Fibroblast of pulmonary artery (primary cell): ENCODE data around the gene ARHGAP32.
"Not testable (repeated sequence)": the region's sequence is repeated elsewhere in the genome, so short reads cannot be mapped to it uniquely, and the experiment has no call there.

Experiments used
- DNase-seq: peaks from one replicate; pipeline ENCODE4 v3.0.0-alpha.2; 2010; ENCODE audit warnings: low read depth
- H3K4me3 ChIP-seq: replicated peaks from 2 replicates; pipeline ENCODE4 v1.5.1; 2011; ENCODE audit warnings: low read depth, mild to moderate bottlenecking, control low read depth, low read length, moderate library complexity
- TF ChIP-seq, protein P1 (sequence below): IDR thresholded peaks from 2 replicates; pipeline ENCODE4 v1.5.1; 2011; ENCODE audit warnings: mild to moderate bottlenecking, control low read depth, low read length, inconsistent platforms; ENCODE audit errors: missing control alignments

The ARHGAP32 gene

DNA sequence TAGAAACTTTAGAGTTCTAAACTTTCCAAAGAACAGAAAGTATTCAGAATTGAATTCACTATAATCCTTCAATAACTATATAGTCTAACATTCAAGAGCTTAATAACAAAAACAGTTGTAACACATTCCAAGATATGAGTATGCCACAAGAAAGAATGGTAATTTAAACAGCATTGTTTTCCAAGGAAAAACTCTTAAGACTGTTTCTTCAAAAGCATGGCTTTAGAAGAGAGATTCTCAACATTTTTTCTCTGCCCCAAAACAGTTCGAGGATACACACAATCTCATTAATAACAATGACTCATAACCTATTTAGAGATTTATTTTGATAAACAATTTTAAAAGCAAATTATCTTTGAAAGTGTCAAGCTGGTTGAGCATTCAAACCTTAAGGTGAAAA lies 16.7 kb upstream of the ARHGAP32 start:
- peak; percentile 29 for DNase-seq
- H3K4me3 ChIP-seq, result no peak overlapping the region
- TF ChIP-seq, protein P1, sequence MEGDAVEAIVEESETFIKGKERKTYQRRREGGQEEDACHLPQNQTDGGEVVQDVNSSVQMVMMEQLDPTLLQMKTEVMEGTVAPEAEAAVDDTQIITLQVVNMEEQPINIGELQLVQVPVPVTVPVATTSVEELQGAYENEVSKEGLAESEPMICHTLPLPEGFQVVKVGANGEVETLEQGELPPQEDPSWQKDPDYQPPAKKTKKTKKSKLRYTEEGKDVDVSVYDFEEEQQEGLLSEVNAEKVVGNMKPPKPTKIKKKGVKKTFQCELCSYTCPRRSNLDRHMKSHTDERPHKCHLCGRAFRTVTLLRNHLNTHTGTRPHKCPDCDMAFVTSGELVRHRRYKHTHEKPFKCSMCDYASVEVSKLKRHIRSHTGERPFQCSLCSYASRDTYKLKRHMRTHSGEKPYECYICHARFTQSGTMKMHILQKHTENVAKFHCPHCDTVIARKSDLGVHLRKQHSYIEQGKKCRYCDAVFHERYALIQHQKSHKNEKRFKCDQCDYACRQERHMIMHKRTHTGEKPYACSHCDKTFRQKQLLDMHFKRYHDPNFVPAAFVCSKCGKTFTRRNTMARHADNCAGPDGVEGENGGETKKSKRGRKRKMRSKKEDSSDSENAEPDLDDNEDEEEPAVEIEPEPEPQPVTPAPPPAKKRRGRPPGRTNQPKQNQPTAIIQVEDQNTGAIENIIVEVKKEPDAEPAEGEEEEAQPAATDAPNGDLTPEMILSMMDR, result no peak

DNA sequence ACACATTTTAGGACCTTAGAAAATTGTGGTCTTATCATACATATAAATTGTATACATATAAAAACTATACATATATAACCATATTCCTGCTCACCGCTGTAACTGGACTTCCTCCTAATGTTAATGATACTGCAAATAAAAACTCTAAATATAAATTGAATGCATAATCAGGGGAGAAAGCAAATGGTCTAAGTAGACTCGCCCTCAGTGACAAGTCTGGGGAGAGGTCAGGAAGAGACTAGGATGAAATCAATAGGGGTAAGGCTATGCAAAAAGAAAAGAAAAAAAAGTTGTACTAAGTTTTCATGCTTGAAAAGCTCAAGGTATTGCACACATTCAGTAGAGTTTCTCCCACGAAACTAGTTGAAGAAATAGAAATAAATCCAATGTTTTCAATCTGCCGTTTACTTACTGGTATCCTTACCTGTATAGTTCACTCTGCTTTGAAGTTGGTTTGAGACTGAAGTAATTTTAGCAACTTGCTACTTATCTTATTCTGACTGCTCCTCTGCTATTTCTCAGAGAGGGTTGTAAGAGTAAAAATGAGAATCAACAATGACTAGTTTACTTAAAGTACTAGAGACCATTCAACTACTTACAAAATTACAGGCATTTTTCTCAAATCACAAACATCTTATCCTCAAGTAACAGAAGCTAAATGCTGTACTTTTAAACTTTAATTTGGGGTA lies 12.2 kb upstream of the ARHGAP32 start:
- TF ChIP-seq, protein P1, result no peak
- DNase-seq, result no peak
- no peak overlapping the region for H3K4me3 ChIP-seq

DNA sequence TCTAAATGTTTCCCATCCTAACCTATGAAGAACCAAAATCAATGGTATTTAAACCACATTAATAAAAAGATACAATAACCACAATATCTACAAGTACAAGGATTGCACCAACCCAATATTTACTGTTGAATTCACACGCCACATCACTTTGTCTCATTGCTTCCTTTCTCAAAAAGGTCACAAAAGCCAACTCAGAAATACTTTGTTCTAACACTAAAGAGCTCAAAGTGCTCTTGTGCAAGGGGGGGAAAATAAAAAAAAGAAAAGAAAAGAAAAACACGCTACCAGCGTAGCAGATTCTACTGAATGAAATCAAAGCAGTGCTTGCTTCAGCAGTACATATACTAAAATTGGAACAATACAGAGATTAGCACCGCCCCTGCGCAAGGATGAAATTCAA lies 10.5 kb upstream of the ARHGAP32 start:
- TF ChIP-seq, protein P1, result no peak
- no peak overlapping the region for H3K4me3 ChIP-seq
- no peak for DNase-seq

DNA sequence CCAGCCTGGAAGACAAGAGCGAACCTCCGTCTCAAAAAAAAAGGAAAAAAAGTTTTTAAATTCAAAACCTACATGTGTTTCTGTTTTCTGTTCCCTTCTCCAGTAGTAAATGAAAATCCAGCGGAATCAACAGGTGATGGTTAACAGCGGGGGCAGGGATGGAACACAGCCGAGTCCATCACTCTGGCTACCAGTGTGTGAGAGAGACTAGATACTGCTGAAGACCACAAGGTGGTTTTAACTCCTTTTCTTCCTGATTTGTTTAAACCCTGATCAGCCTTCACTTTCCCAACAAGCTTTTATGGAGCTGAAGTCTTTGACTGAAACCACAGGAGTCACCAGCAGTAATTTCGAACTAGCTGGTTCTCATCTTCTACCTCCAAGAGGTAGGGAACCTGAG lies 3.6 kb upstream of the ARHGAP32 start:
- DNase-seq, result no peak
- TF ChIP-seq, protein P1, result no peak
- no peak overlapping the region for H3K4me3 ChIP-seq

DNA sequence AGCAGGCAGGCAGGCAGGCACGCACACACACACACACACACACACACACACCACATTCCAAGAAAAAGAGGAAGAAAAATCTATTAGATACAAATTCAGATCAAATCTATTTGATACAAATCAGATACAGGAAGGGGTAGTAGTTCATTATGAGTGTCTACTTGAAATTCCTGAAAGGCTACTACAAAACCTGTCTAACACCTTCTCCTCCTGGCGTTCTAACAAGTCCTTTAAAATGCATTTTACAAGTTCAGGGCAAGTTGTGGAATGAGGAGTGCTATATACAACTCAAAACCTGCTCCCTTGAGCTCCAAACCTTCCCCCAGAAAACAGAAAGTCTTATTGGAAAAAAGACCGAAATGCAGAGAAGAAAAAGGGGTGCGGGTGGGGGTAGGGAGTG lies 476 bp downstream of the ARHGAP32 start:
- no peak for DNase-seq
- TF ChIP-seq, protein P1, result no peak
- H3K4me3 ChIP-seq, result no peak overlapping the region

DNA sequence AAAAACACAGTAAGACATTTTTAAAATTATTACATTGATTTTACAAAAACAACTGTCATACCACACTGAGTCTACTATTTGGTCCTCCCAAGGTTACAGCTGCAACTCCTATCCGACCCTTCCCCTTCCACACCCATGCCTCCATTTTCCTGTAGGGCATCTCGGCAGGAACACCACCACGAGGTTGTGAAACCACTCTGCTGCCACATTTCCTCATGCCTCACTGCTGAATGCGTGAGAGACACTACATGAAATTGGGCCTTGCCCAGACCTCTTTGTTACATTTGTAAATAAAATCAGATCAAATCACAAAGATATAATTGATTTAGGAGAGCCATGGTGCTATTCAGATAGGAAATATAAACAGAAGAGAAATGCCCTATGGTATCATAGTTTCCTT lies 2.0 kb downstream of the ARHGAP32 start:
- no peak for DNase-seq
- TF ChIP-seq, protein P1, result no peak

DNA sequence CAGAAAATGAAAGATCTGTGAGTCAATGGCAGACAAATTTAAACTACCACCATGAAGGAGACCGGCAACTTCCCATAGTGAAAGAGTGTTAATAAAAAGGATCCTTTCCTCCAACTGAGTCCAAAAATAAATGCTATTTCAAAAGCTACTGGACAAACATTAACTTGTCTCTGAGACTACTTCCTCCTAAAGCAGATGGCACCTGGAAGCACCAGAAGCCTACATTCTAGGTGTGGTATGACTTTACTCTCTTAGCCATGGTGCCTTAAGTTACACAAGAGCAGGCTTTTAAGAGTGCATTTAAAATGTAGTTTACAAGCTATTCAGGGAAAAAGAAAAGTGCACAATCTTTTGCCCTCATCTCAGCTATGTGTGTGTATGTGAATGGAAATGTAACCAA lies 2.5 kb downstream of the ARHGAP32 start:
- TF ChIP-seq, protein P1, result no peak
- no peak for DNase-seq
- no peak overlapping the region for H3K4me3 ChIP-seq

More for the DNA sequence above, 2.0 kb downstream of the ARHGAP32 start:
- no peak overlapping the region for H3K4me3 ChIP-seq

DNA sequence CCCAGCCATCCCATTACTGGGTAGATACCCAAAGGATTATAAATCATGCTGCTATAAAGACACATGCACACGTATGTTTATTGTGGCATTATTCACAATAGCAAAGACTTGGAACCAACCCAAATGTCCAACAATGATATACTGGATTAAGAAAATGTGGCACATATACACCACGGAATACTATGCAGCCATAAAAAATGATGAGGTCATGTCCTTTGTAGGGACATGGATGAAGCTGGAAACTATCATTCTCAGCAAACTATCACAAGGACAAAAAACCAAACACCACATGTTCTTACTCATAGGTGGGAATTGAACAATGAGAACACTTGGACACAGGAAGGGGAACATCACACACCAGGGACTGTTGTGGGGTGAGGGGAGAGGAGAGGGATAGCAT lies 7.0 kb downstream of the ARHGAP32 start:
- not testable (repeated sequence) for H3K4me3 ChIP-seq, DNase-seq
